COLO829 (cell line): ENCODE measurements around the gene DLG1.
"Not testable (repeated sequence)": the region's sequence is repeated elsewhere in the genome, so short reads cannot be mapped to it uniquely, and the experiment has no call there.

ENCODE experiments used
- DNase-seq: peaks from one replicate; pipeline ENCODE4 v3.0.0; 2012; ENCODE audit warnings: low spot score

DLG1 gene

DNA sequence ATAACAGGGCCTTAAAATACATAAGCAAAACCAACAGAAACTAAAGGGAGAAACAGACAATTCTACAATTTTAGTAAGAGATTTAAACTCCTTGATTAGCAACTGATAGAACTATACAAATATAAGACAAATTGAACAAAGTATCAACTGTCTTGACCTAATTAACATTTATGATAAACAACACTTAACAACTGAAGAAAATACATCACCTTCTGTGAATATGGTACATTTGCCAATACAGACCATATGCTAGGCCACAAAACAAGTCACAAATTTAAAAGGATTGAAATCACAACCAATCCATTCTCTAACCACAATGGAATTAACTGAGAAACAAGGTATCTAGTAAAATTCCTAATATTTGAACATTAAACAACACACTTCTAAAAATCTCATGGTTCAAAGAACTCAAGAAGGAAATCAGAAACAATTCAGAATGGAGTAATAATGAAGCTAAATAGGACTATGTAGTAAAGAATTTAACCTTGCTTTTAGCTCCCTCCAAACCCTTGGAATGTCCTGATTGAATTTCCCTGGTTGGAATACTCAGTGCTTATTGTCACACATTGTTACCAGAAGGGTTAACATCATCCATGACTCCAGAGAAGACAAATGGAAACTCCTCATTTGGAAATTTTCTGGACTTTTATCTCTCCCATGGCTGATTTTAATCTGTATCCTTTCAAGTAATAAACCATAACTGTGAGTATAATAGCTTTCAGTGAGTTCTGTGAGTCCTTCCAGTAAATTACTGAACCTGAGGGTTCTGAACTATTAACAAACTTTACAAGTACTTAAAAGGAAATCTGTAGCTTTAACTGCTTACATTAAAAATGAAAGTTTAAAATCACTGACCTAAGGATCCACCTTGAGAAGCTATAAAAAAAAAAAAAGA, 88.8 kb downstream of the DLG1 start:
- no peak for DNase-seq

DNA sequence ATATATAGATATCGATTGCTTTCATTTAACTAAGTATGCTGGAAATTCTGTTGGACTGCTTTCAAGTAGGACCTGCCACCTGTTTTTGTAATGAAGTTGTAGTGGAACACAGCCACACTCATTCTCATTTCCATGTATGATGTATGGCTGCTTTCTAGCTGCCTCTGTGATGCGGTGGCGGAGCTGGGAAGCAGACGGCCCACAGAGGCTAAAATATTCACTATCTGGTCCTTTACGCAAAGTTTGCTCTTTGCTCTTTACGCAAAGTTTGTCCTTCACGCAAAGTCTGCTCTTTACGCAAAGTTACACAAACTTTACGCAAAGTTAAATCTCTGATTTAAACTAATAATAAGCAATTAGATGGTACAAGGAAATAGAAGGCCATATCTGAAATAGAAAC, 91.5 kb downstream of the DLG1 start:
- no peak for DNase-seq

DNA sequence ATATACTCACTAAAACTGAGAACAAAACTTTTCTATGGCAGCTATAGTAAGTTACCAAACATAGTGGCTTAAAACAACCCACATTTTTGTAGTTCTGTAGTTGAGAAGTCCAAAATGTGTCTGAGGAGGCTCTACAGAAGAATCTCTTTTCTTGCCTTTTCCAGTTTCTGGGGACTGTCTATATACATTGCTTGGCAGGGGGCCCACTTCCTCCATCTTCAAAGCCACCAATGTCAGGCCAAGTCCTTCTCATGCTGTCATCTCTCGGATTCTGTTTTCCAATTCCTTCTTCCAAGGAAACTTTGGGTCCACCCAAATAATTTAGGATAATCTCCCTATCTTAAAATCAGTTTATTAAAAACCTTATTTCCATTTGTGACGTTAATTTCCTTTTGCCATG, 92.7 kb downstream of the DLG1 start:
- DNase-seq, result no peak

DNA sequence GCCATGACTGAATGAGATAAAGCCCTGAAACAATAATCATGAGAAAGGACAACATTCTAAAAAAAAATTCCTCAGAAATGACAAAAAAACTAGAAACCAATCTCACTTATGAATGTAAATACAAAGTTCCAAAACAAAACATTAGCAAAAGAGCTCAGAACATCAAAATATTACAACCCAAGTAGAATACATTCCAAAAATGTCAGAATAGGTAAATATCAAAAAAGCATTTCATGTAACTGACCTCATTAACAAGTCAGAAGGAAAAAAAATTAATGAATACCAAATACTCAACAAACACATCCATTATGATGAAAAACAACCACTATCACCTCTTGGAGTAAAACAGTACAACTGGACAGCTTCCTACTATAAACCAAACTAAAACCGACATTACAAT, 93.1 kb downstream of the DLG1 start:
- no peak for DNase-seq

DNA sequence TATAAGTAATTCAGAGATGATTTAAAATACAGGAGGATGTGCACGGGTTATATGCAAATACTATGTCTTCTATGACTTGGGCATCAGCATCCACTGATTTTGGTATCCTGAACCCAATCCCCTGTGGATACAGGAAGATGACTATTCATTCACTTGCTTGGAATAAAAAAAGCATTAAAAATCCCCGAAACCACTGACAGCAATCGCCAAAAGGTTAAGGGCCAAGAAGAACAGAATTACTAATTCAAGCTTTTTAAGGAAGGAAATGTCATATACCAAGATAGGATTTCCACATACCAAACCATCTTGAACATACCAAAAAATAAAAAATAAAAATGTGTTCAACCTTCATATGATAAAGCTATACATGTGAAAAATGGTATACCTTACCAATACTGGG, 93.7 kb downstream of the DLG1 start:
- DNase-seq, result no peak

DNA sequence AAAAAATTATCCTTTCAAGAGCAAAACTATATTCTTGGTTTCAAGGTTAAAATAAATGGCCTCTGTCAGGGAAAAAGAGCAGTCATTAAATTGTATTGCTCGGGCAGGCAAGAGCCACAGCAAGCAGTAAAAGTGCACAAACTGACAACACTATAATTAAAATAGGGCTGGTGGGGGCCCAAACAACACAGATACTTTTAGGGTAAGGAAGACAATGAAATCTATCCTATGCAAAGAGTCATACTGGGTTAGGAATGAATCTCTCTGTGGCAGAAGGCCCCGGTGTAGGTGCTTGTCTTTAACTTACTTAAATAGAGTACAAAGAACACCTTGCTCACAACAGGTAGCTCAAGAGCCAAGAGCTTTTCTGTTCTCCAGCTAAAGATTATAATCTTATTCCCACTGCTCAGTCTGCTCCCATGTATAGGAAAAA, 94.7 kb downstream of the DLG1 start:
- no peak for DNase-seq

DNA sequence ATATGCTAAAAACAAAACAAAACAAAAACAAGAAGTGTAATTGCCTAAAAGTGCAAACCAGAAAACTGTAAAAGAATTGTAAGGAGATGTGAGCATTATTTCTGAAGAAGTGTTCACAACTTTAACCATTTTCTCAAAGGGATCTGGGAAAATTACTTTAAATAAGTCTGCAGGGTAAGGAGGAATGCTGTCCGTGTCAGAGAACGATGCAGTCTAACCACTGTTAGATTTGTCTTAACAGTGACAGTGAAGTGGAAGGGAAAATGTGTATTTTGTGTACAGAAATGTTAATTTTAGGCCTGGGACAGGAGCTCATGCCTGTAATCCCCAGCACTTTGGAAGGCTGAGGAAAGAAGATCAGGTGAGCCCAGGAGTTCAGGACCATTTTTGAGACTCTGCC, 95.7 kb downstream of the DLG1 start:
- DNase-seq, result no peak

DNA sequence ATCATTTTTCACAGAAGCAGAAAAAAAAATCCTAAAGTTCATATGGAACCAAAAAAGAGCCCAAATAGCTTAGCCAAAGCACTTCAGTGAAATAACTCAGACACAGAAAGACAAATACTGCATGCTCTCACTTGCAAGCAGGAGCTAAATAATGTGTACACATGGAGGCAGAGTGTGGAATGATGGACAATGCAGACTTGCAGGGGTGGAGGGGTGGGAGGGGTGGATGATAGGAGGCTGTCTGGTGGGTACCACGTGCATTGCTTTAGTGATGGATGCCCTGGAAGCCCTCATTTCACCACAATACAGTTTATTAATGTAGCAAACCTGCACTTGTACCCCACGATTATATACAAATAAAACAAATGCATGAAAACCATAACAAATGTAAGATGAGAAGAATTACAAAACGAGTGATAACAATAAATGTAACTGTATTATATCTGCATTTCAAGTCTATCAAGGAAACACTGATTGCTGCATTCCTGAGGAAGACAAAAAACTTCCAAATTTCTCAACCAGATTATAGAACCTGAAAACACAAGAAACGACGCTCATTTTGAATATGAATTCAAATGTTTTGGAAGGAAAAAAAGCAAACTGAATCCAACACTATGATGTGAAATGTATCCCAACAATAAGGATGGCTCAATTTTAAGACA, 96.5 kb downstream of the DLG1 start:
- no peak for DNase-seq

DNA sequence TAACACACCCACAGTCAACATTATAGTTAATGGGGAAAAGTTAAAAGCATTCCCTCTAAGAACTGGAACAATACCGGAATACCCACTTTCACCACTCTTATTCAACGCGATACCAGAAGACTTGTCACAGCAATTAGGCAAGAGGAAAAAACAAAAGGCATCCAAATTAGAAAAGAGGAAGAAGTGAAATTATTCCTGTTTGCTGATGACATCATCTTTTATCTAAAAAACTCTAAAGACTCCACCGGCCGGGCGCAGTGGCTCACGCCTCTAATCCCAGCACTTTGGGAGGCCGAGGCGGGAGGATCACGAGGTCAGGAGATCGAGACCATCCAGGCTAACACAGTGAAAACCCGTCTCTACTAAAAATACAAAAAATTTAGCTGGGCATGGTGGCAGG, 97.6 kb downstream of the DLG1 start:
- DNase-seq, result not testable (repeated sequence)

DNA sequence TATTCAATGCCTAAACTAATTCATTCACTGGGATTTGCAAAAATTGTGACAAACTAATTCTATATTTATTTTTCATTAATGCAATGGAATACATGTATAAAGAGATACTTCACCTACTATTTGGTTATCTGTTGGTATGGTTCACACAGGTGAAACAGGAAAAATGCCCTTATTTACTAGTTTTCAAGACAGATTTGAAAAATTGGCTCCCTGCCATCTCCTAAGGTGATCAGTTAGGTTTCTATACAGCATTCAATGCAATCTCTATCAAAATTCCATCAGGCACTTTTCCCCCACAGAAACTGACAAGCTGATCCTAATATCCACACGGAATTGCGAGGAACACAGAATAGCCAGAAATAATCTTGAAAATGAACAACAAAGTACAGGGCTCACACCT, 101.1 kb downstream of the DLG1 start:
- no peak for DNase-seq

DNA sequence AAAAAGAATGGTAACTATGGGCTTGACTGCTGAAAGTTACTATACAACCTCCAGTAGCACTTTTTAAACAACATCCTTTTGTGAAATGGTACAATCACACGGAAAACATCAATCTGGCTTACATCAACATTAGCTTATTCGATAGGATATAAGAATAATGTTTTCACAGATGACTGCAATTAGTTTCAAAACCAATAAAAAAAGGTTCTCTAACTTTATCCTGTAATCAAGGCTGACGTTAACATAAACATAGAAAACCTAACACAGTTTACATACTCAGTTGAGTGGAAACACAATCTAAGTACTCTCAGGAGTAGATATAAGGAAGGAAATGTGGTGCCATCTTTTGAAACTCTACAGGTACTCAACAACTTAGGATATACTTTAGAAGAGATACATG, 102.2 kb downstream of the DLG1 start:
- DNase-seq, result no peak

DNA sequence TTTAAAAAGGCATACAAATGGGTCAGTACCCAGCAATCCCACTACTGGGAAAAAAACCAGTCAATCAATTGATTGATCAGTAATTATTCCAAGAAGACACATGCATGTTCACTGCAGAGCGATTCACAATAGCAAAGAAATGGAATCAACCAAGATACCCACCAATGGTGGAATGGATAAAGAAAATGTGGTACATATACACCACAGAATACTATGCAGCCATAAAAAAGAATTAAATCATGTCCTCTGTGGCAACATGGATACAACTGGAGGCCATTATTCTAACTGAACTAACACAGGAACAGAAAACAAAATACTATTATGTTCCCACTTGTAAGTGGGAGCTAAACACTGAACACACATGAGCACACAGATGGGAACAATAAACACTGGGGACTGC, 103.1 kb downstream of the DLG1 start:
- no peak for DNase-seq

DNA sequence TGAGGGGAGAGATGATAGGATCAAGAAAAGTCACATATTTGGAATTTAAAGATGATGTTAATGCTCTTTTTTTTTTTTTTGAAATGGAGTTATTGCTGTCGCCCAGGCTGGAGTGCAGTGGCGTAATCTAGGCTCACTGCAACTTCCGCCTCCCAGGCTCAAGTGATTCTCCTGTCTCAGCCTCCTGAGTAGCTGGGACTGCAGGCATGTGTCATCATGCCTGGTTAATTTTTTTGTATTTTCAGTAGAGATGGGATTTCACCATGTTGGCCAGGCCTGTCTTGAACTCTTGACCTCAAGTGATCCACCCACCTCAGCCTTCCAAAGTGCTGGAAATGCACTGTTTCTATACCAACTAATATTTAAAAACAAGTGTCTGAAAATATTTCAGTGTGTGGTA, 104.7 kb downstream of the DLG1 start:
- not testable (repeated sequence) for DNase-seq

DNA sequence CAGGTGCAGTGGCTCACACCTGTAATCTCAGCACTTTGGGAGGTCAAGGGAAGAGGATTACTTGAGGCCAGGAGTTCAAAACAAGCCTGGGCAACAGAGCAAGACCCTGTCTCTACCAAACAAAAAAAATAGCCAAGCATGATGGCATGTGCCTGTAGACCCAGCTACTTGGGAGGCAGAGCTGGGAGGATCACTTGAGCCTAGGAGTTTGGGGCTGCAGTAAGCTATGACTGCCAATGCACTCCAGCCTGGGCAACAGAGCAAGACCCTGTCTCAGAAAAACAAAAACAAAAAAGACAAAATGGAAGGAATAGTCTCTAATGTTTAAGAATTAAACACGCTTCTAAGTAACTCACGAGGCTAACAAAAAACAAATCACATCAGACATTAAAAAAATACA, 106.5 kb downstream of the DLG1 start:
- DNase-seq, result no peak

DNA sequence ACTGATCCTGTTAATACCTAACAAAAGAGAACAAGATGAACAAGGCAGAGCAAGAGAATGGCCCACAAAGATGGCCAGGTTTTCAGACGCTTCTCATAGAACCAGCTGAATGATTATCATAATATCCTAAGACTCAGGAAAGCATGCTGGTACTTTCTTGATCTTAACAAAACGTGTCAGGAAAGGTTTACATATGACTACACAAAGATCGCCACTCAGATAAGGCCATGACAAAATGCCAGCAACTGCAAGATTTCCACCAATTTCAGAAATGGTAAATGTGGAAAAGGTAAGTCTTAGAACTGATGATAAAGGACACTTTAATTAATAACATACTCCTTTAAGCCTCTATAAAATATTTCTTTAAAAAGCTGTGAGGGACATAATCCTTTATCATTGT, 108.8 kb downstream of the DLG1 start:
- no peak for DNase-seq

DNA sequence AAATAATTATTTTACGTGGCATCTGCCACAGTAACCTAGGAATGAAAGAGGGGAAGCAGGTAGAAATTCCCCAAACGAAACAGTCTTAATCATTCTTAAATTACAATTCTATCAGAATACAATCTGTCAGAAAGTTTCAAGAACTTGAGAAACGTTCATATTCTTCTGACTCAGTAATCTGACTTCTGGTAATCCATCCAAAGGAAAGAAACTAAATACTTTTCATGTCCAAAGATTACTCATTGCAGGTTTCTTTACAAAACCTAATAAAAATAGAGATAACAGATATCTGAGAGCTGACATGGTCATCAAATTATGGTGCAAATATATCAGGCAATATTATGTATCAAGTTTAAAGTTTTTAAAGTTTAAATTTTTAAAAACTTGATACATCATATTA, 109.4 kb downstream of the DLG1 start:
- DNase-seq, result no peak

DNA sequence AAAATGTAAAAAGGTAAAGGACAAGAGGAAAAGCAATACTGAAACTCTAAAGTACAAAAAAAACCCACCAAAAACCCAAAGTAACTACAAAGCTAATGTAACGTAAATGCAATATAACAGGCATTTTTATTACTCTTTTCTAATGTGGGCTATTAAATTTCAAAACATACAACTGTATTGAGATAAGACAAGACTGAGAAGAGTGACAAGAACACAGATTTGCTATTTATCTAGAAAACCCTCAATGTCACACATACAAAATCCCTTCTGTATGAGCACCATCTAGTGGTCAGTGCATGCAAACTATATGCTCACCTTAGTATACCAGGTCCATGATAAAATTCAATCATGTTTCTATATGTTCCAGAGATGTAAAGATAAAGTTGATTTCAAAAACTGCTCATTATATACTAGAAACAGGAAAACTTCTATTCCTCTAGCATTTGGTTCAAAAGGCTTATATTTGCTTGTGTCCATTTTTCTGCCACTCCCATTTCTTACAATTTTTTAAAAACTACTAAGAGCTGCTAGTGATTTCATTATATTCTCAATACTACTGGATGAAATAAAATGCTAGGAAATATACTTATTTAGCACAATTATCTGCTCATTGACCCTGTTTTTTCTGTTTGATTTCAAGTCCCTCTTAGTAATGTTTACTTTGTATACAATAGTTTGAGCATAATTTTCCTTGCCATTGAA, 111.4 kb downstream of the DLG1 start:
- DNase-seq, result peak; percentile 54

DNA sequence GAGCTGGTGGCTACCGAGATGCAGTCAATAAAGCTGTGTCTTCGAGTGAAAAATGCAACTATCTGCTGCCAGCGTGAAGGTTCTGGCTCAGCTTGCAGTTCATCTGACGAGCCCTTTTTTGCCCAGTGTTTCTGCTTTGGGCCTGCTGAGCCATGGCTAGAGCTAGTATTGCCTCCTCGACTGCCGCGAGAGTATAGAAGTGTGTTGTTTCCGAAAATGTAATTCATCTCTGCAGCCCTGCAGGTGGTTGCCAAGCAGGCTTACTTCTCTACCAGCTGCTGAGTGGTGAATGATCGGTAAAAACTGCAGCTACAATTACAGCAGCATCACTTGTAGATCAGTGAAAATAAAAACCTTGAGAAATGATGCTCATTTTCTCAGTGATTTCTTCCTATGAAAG, 114.8 kb downstream of the DLG1 start:
- DNase-seq, result no peak

DNA sequence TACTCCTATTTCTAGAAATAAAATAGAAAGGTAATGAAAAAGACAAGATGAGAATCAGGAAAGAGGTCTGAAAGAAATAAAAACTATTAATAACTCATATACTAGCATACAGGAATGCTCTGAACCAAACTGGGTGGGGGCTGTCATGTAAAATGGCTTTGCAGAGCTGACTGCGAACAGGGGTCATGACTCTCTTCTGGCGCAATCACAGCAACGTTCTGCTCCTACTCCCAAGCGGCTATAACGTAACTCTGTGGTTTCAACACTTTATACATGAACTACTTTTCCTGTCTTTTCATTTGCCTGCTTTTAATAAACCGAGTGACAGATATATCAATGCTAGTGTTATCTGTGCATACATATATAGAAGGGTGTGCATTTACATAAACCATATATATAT, 116.7 kb downstream of the DLG1 start:
- no peak for DNase-seq

DNA sequence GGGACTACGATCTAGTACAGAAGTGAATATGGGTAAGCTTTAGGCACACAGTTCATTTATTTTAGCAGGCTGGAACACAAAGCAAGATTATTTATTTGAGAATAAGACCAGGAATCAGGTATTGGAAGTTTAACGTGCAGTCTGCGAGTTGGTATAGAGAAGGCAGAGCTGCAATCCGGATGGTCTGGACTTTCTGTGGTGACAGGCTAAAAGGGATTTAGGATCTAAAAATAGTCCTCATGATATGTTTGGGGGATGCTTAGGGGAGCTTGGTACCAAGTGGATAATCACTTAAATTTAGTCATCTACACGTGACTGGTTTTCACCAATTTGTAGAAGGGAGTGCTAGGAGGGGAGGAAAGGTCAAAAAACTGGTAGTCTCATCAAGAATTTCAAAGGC, 119.4 kb downstream of the DLG1 start:
- no peak for DNase-seq

DNA sequence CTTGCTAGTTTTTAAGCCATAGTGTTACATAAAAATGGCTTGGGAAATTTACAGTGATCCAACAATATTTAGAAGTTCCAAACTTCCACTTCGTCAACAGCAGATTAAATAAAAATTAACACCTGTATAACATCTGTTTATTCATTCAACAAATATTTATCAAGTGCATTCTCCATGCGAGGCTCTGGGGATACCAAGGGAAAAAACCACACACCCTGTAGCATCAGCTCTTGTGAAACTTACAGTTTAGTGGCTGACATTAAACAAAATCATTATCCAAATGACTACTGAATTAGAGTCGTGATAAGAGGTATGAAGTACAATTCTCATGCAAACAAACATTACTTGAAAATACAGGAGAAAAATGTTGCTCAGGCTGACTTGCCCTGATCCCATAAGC, 122.9 kb downstream of the DLG1 start:
- DNase-seq, result no peak

DNA sequence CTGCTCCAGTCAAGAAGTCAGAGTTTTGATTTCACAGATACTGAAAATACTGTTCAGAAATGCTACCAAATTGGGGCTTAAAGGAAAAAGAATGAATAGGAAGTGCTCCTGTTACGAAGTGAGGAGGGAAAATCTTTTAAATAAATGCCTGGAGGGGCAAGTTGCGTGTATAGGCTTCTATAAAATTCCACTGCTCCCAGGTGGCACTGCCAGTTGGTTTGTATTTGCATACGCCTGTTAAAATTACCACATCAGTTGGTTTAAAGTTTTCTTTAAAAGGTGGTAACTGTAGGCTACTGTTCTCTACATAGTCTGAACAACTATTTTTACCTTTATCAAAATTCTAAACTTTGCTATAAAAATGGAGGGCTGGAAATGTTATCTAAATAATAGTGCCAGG, 123.5 kb downstream of the DLG1 start:
- DNase-seq, result no peak

DNA sequence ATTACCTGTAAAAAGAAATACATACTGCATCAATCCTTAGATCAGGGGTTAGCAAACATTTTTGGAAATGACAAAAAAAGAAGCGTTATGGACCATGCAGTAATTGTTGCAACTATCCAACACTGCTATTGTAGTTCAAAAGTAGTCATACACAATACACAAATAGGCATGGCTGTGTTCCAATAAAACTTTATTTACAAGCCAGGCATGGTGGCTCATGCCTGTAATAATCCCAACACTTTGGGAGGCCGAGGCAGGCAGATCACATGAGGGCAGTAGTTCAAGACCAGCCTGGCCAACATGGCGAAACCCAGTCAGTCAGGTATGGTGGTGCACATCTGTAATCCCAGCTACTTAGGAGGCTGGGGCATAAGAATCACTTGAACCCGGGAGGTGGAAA, 124.8 kb downstream of the DLG1 start:
- DNase-seq, result no peak
